SJCRH30 (cell line): ENCODE measurements around the gene FHAD1. TPM values are rescaled to one million over a fixed set of nuclear protein-coding genes. Genes with fewer than 3 reads are reported as not detected.

Source experiments
- DNase-seq, 2 experiments: peaks; one replicate each; pipeline ENCODE4 v3.0.0-alpha.2; 2015 to 2020
- H3K27ac ChIP-seq: fragments of 250-450 bp; sonication (Bioruptor Pico); 2 replicates; pipeline ENCODE4 v1.5.1; 2020; ENCODE audit warnings: mild to moderate bottlenecking, moderate library complexity
- H3K27me3 ChIP-seq: fragments of 250-450 bp; sonication (Bioruptor Pico); 2 replicates; pipeline ENCODE4 v1.5.1; 2020; ENCODE audit warnings: mild to moderate bottlenecking, moderate library complexity
- H3K36me3 ChIP-seq: fragments of 250-450 bp; sonication (Bioruptor Pico); 2 replicates; pipeline ENCODE4 v1.5.1; 2020; ENCODE audit warnings: mild to moderate bottlenecking, moderate library complexity
- H3K4me1 ChIP-seq: fragments of 250-450 bp; sonication (Bioruptor Pico); 2 replicates; pipeline ENCODE4 v1.5.1; 2020; ENCODE audit warnings: mild to moderate bottlenecking, moderate library complexity
- H3K4me3 ChIP-seq: fragments of 250-450 bp; sonication (Bioruptor Pico); 2 replicates; pipeline ENCODE4 v1.5.1; 2020; ENCODE audit warnings: mild to moderate bottlenecking, moderate library complexity
- H3K9me3 ChIP-seq: fragments of 250-450 bp; sonication (Bioruptor Pico); replicated peaks from 2 replicates; pipeline ENCODE4 v1.5.1; 2020; ENCODE audit warnings: mild to moderate bottlenecking, moderate library complexity
- total RNA-seq: library from RNA; depleted of rRNA; stranded (reverse); fragments of >200 nt; shearing (Covaris generic); gene quantifications from 2 replicates; pipeline ENCODE4 v1.2.3, GENCODE V29; 2014

The FHAD1 gene
- total RNA-seq, 1 experiment from 2014 or later, result 1.7 TPM

DNA sequence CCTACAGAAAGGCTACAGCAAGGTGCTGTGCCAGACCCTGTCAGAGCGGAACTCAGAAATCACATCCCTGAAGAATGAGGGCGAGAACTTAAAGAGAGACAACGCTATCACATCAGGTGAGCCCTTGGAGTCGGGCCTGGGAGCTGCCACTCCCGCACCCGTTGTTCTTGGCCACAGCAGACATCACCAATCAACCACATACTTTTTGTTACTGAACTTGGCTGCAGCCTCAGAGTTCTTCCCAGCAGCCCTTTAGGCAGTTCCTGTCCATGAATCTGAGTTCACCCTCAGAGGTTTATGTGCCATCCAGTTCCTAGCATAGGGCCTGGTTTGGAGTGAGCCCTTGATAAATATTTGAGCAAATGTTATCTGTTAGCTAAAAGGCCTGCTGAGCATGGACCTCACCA is 61.6 kb downstream of the FHAD1 start:
- Histone ChIP-seq H3K4me1 (no peaks in the 10 kb centered on the region), H3K9me3 (no peaks in the 10 kb centered on the region), H3K36me3 (no peaks in the 10 kb centered on the region), H3K27ac (no peak overlapping the region), H3K4me3 (no peak overlapping the region), H3K27me3 (no peaks in the 10 kb centered on the region; the same call in 1 of the 2 replicates)
- no peak for DNase-seq

DNA sequence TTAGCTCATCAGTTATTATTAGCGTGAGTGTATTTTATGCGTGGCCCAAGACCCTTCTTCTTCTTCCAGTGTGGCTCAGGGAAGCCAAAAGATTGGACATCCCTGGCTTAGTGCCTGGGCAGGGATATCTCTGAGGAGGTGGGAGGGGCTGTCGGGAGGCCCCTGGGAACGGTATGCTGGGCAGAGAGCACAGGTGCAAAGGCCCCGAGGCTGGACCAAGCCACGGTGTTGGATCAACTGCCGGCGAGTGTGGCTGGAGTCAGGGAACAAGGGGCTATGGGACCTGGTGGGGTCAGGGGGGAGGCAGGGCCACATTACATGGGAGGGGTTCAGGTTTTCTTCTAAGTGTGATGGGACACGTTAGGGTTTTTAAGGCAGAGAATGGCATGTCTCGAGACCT is 62.7 kb downstream of the FHAD1 start:
- no peaks in the 10 kb centered on the region for H3K9me3 ChIP-seq
- no peaks in the 10 kb centered on the region for H3K4me1 ChIP-seq
- no peak overlapping the region for H3K27ac ChIP-seq
- no peak for DNase-seq
- no peaks in the 10 kb centered on the region; the same call in 1 of the 2 replicates for H3K27me3 ChIP-seq
- no peaks in the 10 kb centered on the region for H3K36me3 ChIP-seq
- no peak overlapping the region for H3K4me3 ChIP-seq

DNA sequence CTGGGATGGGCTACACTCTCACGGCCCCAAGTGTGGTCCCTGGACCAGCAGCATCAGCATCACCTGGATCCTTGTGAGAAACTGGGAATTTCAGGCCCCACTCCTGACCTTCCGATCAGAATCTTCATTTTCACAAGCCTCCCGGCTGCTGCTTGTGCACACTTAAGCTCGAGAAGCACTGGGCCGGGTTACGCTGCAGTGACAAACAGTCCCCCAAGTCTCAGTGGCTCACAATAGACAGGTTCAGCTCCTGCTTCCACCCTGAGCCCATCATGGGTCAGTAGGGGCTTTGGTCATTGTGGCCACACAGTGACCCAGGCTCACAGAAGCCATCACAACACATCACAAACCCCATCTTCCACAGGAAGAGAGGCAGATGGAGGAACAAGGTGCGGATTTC is 63.5 kb downstream of the FHAD1 start:
- H3K27ac ChIP-seq, result no peak overlapping the region
- DNase-seq, result no peak
- no peaks in the 10 kb centered on the region for H3K4me1 ChIP-seq
- H3K4me3 ChIP-seq, result no peak overlapping the region
- H3K36me3 ChIP-seq, result no peaks in the 10 kb centered on the region
- no peaks in the 10 kb centered on the region for H3K9me3 ChIP-seq
- no peaks in the 10 kb centered on the region; the same call in 1 of the 2 replicates for H3K27me3 ChIP-seq

DNA sequence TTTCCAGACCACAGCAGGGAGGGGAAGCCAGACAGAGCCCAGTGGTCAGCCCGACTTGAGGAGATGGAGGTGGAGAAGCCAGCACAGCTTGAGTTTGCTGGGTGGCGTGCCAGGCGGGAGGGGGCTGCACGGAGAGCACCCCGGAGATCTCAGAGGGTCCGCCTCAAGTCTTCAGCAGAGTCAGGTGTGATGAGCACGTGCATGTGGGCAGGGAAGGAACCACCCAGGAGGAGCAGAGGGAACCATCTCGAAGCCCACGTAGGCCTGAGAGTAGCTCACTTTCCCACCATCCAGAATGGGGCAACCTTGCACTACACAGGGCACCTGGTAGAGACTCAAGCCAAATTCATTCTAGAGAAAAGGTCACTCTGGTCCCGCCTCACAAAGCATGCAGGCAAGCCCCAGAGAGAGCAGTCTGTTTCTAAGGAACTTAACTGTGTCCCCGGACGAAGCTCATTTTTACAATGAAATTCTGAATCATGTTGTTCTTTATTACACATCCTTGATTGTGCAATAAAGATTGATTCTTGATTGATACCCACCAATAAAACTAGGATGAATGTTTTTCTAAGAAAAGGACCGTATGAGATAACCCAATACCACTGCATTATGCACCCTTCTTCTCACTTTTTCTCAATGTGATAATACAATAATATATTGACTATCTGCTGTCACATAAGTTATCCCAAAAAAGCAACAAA is 64.2 kb downstream of the FHAD1 start:
- H3K36me3 ChIP-seq, result no peaks in the 10 kb centered on the region
- no peak overlapping the region for H3K27ac ChIP-seq
- H3K4me1 ChIP-seq, result no peaks in the 10 kb centered on the region
- H3K4me3 ChIP-seq, result no peak overlapping the region
- H3K27me3 ChIP-seq, result no peaks in the 10 kb centered on the region; the same call in 1 of the 2 replicates
- no peak for DNase-seq
- H3K9me3 ChIP-seq, result no peaks in the 10 kb centered on the region

DNA sequence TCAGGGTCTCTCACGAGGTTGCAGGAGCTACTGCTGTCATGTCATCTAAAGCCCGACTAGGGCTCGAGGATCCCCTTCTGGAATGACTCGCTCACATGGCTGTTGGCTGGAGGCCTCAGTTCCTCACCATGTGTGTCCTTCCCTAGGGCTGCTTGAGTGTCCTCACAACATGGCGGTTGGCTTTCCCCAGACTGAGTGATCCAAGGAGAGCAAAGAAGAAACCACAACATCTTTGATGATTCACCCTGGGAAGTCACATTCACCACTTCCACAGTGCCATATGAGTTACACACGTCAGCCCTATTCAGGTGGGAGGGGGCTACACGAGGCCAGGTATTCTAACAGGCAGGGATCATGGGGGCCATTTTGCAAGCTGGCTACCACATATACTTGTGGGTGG is 64.9 kb downstream of the FHAD1 start:
- DNase-seq, result no peak
- no peaks in the 10 kb centered on the region for H3K36me3 ChIP-seq
- no peak overlapping the region for H3K4me3 ChIP-seq
- H3K4me1 ChIP-seq, result no peaks in the 10 kb centered on the region
- H3K27ac ChIP-seq, result no peak overlapping the region
- no peaks in the 10 kb centered on the region for H3K9me3 ChIP-seq
- no peaks in the 10 kb centered on the region; the same call in 1 of the 2 replicates for H3K27me3 ChIP-seq

DNA sequence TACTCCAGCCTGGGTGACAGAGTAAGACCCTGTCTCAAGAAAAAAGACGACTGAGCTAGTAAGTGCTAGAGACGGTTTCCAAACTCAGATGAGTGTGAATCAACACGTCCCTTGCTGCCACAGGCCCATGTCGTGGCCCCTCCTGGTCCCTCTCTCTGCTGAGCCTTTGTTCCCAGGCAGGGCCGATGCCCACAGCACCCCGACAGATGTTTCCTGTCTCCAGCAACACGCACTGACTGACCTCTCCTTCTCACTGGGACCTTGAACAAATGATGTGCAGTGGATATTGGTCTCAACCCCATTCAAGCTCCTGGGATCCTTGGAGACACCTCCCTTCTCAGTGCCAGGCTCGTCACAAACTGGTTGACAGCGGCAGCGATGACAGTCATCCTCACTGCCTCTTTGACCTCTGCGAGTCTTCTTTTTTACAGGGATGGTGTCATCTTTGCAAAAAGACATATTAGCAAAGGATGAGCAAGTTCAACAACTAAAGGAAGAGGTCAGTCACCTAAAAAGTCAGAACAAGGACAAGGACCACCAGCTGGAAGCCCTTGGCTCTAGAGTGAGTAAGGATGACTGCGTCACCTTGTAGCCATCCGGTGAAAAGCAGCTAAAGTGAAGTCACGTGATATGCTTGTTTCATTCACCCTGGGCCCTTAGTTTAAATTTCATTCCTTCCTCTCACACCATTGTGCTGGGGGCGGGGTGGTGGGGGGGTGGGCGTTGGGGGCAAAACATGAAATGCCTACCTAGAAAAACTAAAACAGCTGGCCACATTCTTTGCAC is 65.8 kb downstream of the FHAD1 start:
- Histone ChIP-seq H3K27ac (no peak overlapping the region), H3K4me1 (no peaks in the 10 kb centered on the region), H3K4me3 (no peak overlapping the region), H3K9me3 (no peaks in the 10 kb centered on the region), H3K36me3 (no peaks in the 10 kb centered on the region), H3K27me3 (no peaks in the 10 kb centered on the region; the same call in 1 of the 2 replicates)
- no peak for DNase-seq

DNA sequence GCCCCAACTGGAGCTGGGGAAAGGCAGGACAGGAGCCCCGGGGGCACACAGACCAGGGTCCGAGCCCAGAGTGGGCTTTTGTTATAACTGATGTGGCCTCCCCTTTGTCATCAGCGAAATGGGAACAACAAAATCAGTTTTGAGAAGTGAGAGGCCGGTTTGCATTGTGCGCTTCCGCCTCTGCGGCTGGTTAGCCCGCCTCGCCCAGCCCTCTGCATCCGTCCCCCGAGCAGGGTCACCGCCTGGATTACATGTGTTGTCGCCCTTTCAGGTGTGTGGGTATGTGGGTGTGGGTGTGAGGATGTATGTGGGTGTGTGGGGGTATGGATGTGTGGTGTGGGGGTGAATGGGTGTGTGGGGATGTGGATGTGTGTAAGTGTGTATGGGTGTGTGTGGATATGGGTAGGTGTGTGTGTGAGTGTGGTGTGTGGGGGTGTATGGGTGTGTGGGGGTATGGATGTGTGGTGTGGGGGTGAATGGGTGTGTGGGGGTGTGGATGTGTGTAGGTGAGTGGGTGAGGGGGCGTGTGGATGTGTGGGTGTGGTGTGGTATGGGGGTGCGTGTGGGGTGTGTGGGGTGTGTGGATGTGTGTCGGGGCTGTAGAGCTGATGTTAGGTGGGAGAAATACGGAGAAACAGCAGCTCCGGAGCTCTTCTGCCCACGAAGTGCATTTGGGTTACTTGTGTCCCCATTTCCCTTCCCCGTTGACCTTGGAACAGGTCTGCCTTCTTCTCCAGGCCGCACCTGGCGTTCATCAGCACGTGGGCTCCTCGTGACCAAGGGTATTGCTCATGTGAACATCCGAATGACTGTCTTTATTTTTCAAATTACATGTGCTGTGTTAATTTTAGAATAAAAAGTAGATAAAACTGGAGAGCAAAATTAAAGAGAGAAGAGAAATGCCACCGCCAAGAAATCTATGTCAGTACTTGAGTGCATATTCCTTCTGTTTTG is 67.6 kb downstream of the FHAD1 start:
- no peaks in the 10 kb centered on the region for H3K4me1 ChIP-seq
- no peak for DNase-seq
- no peaks in the 10 kb centered on the region for H3K36me3 ChIP-seq
- no peak overlapping the region for H3K27ac ChIP-seq
- H3K9me3 ChIP-seq, result no peaks in the 10 kb centered on the region
- no peaks in the 10 kb centered on the region for H3K27me3 ChIP-seq
- no peak overlapping the region for H3K4me3 ChIP-seq

DNA sequence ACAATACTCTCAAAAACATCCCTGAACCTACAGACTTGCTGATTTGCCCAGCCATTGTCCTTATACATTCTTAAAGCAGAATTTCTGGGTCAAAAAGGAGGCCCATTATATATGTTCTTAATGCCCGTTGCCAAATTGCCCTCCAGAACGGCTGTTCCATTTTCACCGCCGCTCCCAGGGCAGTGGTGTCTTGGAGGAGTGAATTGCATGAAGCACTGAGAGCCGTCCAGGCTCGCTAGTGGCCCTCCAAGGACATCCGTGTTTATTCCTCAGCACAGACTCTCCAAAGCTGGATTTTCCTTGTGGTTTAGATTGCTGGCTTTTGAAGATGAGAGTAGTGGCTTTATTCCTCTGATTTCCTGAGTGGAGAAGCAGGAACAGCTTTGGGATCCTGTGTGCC is 68.8 kb downstream of the FHAD1 start:
- no peaks in the 10 kb centered on the region for H3K27me3 ChIP-seq

DNA sequence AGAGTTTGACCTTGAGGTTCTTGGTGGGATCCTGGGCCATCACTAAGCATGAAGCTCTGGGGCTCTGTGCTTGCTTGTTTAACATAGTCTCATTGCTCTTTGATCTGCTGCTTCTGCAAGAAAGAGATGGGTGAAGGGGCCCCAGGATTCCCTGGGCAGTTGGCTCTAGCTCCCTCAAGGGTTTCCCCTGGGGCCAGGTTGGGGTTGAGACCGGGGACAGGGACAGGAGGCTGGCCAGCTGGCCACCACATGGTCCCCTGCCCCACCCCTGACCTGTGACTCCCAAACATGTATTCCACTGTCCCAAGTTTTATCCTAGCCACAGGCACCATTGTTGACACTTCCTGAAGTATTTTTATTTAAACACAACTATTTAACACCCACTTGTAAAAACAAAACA is 69.5 kb downstream of the FHAD1 start:
- Histone ChIP-seq H3K4me3 (no peak overlapping the region), H3K4me1 (no peaks in the 10 kb centered on the region), H3K27me3 (no peaks in the 10 kb centered on the region), H3K9me3 (no peaks in the 10 kb centered on the region), H3K27ac (no peak overlapping the region), H3K36me3 (no peaks in the 10 kb centered on the region)
- no peak for DNase-seq

More for the DNA sequence above, 68.8 kb downstream of the FHAD1 start:
- peak in 1 of 2 experiments; percentile 23 for DNase-seq
- no peaks in the 10 kb centered on the region for H3K4me1 ChIP-seq
- H3K9me3 ChIP-seq, result no peaks in the 10 kb centered on the region
- H3K36me3 ChIP-seq, result no peaks in the 10 kb centered on the region
- H3K4me3 ChIP-seq, result no peak overlapping the region
- no peak overlapping the region for H3K27ac ChIP-seq

DNA sequence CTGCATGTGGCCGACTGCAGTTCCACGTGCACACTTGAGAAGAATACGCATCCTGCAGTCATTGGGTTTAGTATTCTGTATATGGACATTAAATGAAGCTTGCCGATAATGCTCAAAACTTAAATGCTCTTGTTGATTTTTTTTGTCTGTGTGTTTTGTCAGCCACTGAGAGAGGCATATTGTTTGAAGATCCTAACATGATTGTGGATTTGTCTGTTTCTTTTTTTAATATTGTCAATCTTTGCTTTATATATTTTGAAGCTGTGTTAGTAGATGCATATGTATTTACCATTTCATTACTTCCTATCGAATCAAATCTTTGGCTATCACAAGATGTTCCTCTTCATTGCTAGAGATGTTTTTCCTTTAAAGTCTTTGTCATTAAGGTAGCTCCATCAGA is 73.2 kb downstream of the FHAD1 start:
- Histone ChIP-seq H3K4me3 (no peak overlapping the region), H3K4me1 (peaks cover 16% of the 10 kb centered on the region), H3K27me3 (no peaks in the 10 kb centered on the region), H3K36me3 (no peaks in the 10 kb centered on the region), H3K27ac (no peak overlapping the region), H3K9me3 (no peaks in the 10 kb centered on the region)
- DNase-seq, result no peak

DNA sequence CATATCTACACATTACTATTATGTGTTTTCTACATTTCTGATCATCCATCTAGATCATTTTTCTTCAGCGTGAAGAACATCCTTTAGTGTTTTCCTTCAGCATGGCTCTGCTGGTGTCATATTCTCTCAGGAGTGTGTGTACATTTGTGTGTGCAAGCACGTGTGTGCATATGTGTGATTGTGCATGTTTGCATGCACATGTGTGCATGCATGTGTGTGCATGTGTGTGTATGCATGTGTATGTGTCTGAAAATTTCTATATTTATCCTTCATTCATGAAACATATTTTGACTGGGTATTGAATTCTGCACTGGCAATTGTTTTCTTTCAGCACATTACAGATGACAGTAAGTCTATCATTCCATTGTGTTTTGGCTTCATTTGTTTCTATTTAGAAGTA is 74.6 kb downstream of the FHAD1 start:
- Histone ChIP-seq H3K9me3 (no peaks in the 10 kb centered on the region), H3K27ac (no peak overlapping the region), H3K36me3 (no peaks in the 10 kb centered on the region), H3K4me3 (no peak overlapping the region), H3K27me3 (no peaks in the 10 kb centered on the region), H3K4me1 (peaks cover 16% of the 10 kb centered on the region)
- no peak for DNase-seq

DNA sequence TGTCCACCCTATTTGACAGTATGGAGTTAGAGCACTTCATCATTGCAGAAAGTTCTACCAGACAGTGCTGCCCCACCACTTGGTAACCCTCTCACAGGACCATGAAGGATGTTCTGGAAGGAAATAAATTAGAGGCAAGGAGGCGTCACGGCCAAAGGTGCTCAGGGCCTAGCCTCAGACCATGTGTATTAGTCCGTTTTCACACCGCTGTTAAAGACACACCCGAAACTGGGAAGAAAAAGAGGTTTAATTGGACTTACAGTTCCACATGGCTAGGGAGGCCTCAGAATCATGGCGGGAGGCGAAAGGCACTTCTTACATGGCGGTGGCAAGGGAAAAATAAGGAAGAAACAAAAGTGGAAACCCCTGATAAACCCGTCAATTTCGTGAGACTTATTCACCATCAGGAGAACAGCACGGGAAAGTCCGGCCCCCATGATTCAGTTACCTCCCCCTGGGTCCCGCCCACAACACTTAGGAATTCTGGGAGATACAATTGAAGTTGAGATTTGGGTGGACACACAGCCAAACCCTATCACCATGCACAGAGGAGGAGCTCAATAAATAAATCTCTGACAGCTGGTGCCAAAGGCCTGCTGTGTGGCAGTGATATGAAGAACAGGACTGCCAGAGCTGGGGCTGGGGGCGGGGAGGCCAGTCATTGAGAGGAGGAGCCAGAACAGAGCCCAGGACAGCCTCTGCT is 75.8 kb downstream of the FHAD1 start:
- peak overlapping the region; percentile 16; the same call in 1 of the 2 replicates for H3K27ac ChIP-seq
- no peaks in the 10 kb centered on the region for H3K27me3 ChIP-seq
- no peaks in the 10 kb centered on the region for H3K9me3 ChIP-seq
- H3K36me3 ChIP-seq, result no peaks in the 10 kb centered on the region
- peak overlapping the region; percentile 53 for H3K4me3 ChIP-seq
- DNase-seq, result peak; percentile 78 to 87
- peaks cover 20% of the 10 kb centered on the region for H3K4me1 ChIP-seq

DNA sequence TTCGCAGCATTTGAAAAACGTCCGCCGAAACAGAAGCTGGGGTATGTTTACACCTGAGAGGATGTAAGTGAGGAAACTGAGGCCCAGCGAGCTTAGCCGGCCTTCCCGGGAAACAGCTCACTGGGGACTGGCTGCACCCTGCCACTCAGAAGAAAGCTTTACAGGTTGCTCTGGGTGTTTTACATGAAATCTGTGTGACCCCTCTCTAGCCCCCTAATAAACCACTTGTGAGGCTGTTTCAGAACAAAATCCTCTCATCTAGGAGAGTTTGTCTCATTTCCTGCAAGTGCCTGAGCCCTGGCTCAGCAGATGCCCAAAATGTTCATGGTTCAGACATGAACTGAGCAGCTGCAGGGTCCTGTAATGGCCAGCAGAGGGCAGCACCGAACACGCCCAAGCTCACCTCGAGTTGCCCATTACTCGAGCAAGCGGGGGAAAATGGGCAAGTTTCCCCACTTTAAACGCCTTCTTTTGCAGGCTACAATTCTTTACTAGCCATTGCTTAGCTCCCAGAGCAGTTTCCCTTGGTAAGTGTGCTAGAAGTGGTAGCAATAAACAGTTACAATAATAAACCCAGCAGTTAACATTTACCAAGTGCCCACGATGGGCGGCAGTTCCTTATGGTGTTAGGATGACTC is 76.4 kb downstream of the FHAD1 start:
- H3K27ac ChIP-seq, result peak overlapping the region; percentile 16; the same call in 1 of the 2 replicates
- H3K9me3 ChIP-seq, result no peaks in the 10 kb centered on the region
- peak overlapping the region; percentile 53 for H3K4me3 ChIP-seq
- peak; percentile 82 to 96 for DNase-seq
- no peaks in the 10 kb centered on the region for H3K27me3 ChIP-seq
- H3K36me3 ChIP-seq, result no peaks in the 10 kb centered on the region
- peaks cover 23% of the 10 kb centered on the region for H3K4me1 ChIP-seq
